DMS79 treated with DMSO at 0.1 percent for 48 hours (cell line): Measurements from ENCODE around the gene INPP5A.
"Not testable (repeated sequence)": the region's sequence is repeated elsewhere in the genome, so short reads cannot be mapped to it uniquely, and the experiment has no call there.

Experiments
- DNase-seq: peaks from one replicate; lab custom pipeline; 2025; lab: John Stamatoyannopoulos, UW

Gene INPP5A

DNA sequence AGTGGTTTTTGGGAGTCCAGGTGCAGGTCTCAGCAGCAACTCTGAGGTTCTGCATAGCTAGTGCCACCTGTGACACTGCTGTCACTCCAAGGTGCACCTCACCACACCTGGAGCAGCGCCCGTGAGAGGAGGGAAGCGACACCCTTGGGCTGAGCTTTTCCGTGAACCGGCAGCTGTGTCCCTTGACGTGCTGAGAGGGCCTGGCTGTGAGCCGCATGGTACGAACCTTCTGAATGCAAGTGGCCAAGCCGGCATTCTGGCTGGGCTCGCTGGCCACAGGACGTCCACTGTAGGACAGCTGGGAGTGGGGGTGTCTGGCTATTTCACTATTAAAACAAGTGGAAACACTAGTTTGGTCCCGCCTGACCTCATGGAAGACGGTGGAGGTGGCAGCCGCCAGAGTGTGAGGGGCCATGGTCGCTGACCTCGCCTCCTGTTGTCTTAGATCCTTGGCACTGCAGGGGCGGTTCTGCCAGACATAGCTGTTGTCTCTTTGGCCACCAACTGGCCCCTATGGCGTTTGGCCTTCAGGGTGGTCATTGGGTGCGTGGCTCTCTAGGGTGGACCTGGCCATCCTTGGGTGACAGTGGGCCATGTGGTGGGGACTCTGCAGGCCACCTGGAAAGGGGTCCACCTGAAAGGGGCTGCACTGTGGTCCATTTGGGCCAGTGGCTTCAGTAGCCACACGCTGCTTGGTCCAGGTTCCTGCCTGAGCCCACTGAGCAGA, 12.9 kb downstream of the INPP5A start:
- no peak for DNase-seq

- no peak for DNase-seq
These were observed 13.7 kb downstream of the INPP5A start for GRCh38 chr10:132551093-132551807.

DNA sequence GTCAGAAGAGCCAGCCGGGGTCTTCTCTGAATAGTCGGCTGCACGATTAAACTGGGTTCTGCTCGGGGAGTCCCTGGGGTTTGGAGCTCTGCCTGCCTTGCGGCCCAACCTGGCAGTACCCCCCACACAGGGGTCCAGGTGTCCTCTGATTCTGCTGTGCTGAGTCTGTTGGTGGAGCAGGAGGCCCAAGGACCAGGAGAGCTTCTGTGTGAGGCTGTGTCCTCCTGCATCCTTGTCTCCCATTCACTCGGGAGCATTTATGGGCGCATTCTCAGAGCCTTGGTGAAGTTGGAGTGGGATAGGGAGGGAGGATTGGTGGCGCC, 14.2 kb downstream of the INPP5A start:
- DNase-seq = no peak

DNA sequence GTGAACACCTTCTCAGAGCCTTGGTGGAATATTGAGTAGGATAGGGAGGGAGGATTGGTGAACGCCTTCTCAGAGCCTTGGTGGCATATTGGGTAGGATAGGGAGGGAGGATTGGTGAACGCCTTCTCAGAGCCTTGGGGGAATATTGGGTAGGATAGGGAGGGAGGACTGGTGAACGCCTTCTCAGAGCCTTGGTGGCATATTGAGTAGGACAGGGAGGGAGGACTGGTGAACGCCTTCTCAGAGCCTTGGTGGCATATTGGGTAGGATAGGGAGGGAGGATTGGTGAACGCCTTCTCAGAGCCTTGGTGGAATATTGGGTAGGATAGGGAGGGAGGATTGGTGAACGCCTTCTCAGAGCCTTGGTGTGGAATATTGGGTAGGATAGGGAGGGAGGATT, 15.0 kb downstream of the INPP5A start:
- not testable (repeated sequence) for DNase-seq

GRCh38 chr10:132553568-132553967, 16.0 kb downstream of the INPP5A start:
- DNase-seq = not testable (repeated sequence)

- no peak for DNase-seq
These were observed 16.7 kb downstream of the INPP5A start for GRCh38 chr10:132554053-132554990.

DNA sequence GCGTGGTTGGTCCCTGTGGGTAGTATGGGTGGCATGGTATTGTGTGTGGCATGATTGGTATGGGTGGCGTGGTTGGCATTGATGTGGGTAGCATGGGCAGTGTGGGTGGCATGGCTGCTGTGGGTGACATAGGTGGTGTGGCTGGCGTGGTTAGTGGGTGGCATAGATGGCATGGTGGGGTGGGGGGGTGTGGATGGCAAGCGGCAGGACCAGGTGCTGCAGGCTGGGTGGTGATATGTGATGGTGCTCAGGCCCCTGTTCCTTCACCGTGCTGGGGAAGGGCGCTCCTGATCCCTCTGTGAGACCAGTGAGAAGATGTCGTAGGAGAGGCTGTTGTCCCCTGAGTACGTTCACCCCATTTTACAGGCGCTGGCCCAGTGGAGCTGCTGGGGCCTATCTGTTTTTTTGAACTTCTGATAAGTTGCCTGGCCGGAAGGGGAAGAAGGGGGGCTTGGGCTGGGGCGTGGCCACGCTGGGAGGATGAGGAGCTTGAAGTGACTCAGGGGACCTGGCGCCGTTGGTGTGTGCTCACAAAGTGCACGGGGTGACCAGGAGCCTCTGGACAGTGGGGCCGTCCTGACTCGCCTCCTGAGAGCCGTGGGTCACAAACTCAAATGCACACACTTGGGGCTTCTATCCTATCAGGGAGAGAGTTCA, 17.5 kb downstream of the INPP5A start:
- no peak for DNase-seq

GRCh38 chr10:132555648-132556575, 18.3 kb downstream of the INPP5A start:
- DNase-seq = no peak

DNA sequence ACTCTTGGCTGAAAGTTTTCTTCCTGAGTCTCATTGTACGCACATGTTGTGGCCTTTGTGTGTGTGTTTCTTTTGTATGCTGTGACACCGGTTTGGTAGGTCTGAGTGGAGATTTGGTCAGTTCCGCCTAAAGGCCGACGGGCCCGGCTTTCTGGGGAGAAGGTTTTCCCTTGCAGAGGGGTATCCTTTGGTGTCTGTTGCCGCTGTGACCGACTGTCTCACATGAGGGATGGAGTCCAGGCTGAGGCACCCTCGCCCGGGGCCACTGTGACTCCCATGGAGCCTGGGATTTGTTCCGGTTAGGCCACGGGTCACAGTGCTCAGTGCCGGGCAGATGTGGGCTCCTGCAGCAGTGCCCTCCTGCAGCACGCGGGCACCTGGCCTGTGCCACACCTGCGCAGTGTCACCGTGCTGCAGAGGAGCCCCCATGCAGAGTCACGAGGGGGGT, 19.4 kb downstream of the INPP5A start:
- DNase-seq = no peak

- DNase-seq = no peak
These were observed 20.3 kb downstream of the INPP5A start for GRCh38 chr10:132557696-132558515.

GRCh38 chr10:132558516-132559413, 21.2 kb downstream of the INPP5A start:
- no peak for DNase-seq

DNA sequence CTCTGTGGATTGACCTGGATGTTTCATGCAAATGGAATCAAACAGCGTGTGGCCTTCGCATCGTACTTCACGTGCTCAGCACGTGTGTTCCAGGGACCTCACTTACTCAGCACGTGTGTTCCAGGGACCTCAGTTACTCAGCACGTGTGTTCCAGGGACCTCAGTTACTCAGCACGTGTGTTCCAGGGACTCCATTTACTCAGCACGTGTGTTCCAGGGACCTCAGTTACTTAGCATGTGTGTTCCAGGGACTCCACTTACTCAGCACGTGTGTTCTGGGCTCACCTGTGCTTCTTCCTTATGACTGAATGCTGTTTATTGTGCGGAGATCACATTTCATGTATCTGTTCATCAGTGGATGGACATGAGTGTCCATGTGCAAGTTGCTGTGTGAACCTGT, 22.0 kb downstream of the INPP5A start:
- DNase-seq = no peak

GRCh38 chr10:132560241-132560731, 22.7 kb downstream of the INPP5A start:
- DNase-seq = no peak

DNA sequence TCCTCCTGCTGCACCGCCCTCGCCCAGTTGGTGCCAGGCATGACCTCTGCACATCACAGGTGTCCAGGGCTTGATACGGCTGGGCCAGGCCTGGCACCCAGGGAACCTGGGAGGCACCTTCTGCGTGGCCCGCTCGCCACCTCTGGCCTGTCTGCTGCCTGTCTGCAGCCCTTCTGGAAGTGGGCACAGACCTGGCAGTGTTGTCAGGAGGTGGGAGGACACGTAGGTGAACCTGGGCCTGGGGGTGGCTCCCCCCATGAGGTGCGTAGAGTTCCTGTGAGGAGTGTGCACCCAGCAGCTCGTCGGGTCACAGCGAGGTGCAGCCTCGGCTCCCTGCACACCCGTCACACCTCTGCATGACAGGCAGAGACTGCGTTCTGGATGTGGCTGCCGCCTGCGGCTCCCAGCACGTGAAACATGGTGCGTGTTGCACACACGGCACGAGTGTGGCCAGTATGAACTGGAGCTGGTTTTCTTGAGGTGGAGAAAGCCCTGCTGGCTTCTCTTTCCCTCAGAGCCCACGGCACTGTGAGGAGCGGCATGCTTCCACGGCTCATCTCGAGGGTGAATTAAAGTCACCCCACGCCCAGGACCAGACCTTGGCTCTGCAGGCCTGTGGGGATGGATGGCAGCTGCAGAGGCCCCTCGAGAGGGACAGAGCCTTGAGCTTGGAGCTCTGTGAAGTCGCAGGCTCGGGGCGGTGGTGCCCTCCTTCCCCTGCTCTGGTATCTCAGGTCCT, 24.8 kb downstream of the INPP5A start:
- DNase-seq = no peak

GRCh38 chr10:132562916-132563456, 25.4 kb downstream of the INPP5A start:
- DNase-seq = no peak

GRCh38 chr10:132563485-132564248, 26.1 kb downstream of the INPP5A start:
- no peak for DNase-seq

GRCh38 chr10:132564249-132564605, 26.6 kb downstream of the INPP5A start:
- DNase-seq = no peak
